GM19395 (cell line): ENCODE measurements around the gene MLNR.

ENCODE experiments used
- ATAC-seq: cut with Tn5 transposase; IDR thresholded peaks from one replicate; pipeline ENCODE4 v1.9.1; 2021; ENCODE audit warnings: mild to moderate bottlenecking, moderate library complexity; ENCODE audit not compliant: unreplicated experiment

MLNR gene

GRCh38 chr13:49225223-49226042, 5.3 kb downstream of the MLNR start:
- ATAC-seq = no peak

- no peak for ATAC-seq
Observed at GRCh38 chr13:49226613-49227012, 6.5 kb downstream of the MLNR start.

GRCh38 chr13:49234741-49235140, 14.6 kb downstream of the MLNR start:
- no peak for ATAC-seq

GRCh38 chr13:49235856-49236431, 15.8 kb downstream of the MLNR start:
- no peak for ATAC-seq

- no peak for ATAC-seq
Observed at GRCh38 chr13:49238621-49239020, 18.5 kb downstream of the MLNR start.

GRCh38 chr13:49240017-49240416, 19.9 kb downstream of the MLNR start:
- peak; percentile 60 for ATAC-seq

- no peak for ATAC-seq
Observed at GRCh38 chr13:49241296-49241695, 21.2 kb downstream of the MLNR start.

- ATAC-seq = no peak
Observed at GRCh38 chr13:49245101-49245500, 25.0 kb downstream of the MLNR start.

- ATAC-seq = peak; percentile 53
Observed at GRCh38 chr13:49246850-49247642, 26.9 kb downstream of the MLNR start.

GRCh38 chr13:49247643-49248621, 27.8 kb downstream of the MLNR start, which contains the start of gene CDADC1:
Gene CDADC1, plus strand, starts transcription at chr13:49247925. Its CDS starts 113 bp downstream, at chr13:49248038.
- ATAC-seq = peak; percentile 95

GRCh38 chr13:49248622-49249002, 28.5 kb downstream of the MLNR start:
- peak; percentile 7 for ATAC-seq

- no peak for ATAC-seq
Observed at GRCh38 chr13:49251326-49251725, 31.2 kb downstream of the MLNR start.

- no peak for ATAC-seq
Observed at GRCh38 chr13:49253310-49253709, 33.2 kb downstream of the MLNR start.

GRCh38 chr13:49254007-49254406, 33.9 kb downstream of the MLNR start:
- ATAC-seq = no peak

- no peak for ATAC-seq
Observed at GRCh38 chr13:49256841-49257240, 36.7 kb downstream of the MLNR start.

- no peak for ATAC-seq
Observed at GRCh38 chr13:49258089-49258796, 38.1 kb downstream of the MLNR start.

GRCh38 chr13:49259586-49259985, 39.4 kb downstream of the MLNR start:
- no peak for ATAC-seq

- ATAC-seq = no peak
Observed at GRCh38 chr13:49262634-49263033, 42.5 kb downstream of the MLNR start.

GRCh38 chr13:49265822-49266221, 45.7 kb downstream of the MLNR start:
- no peak for ATAC-seq

GRCh38 chr13:49271264-49271663, 51.1 kb downstream of the MLNR start:
- no peak for ATAC-seq
